ENCODE measurements around the gene KLF2.

KLF2 gene

GRCh38 chr19:16309643-16310042 is 15.0 kb upstream of the KLF2 start:
- DNase-seq: no peak

- peak; percentile 95 for DNase-seq
Observed at GRCh38 chr19:16315825-16316505, 8.7 kb upstream of the KLF2 start.

- DNase-seq: peak; percentile 34
Observed at GRCh38 chr19:16316506-16316882, 8.1 kb upstream of the KLF2 start.

GRCh38 chr19:16319481-16319880 is 5.1 kb upstream of the KLF2 start:
- no peak for DNase-seq

GRCh38 chr19:16320987-16321386 is 3.6 kb upstream of the KLF2 start:
- DNase-seq: no peak

GRCh38 chr19:16325161-16325527 is 518 bp downstream of the KLF2 start:
- no peak for DNase-seq

- DNase-seq: no peak
Observed at GRCh38 chr19:16325641-16326400, 1.2 kb downstream of the KLF2 start.

GRCh38 chr19:16326401-16327168 is 2.0 kb downstream of the KLF2 start:
- DNase-seq: no peak

GRCh38 chr19:16327169-16327475 is 2.5 kb downstream of the KLF2 start:
- DNase-seq: no peak

- no peak for DNase-seq
Observed at GRCh38 chr19:16327501-16327900, 2.9 kb downstream of the KLF2 start.

GRCh38 chr19:16327911-16328823 is 3.5 kb downstream of the KLF2 start:
- peak; percentile 77 for DNase-seq

- peak; percentile 17 for DNase-seq
Observed at GRCh38 chr19:16328824-16329482, 4.3 kb downstream of the KLF2 start.

GRCh38 chr19:16330368-16330801 is 5.8 kb downstream of the KLF2 start:
- DNase-seq: no peak

GRCh38 chr19:16330806-16331690 is 6.4 kb downstream of the KLF2 start:
- no peak for DNase-seq

- no peak for DNase-seq
Observed at GRCh38 chr19:16333001-16333586, 8.5 kb downstream of the KLF2 start.

GRCh38 chr19:16334411-16334810 is 9.8 kb downstream of the KLF2 start:
- DNase-seq: no peak

GRCh38 chr19:16335226-16335625 is 10.6 kb downstream of the KLF2 start:
- no peak for DNase-seq

GRCh38 chr19:16336571-16336970 is 11.9 kb downstream of the KLF2 start:
- no peak for DNase-seq

GRCh38 chr19:16337809-16338469 is 13.3 kb downstream of the KLF2 start:
- DNase-seq: no peak

All from OCI-M1 (cell line).